Stomach (tissue), 4 donors: ENCODE results near the gene TBC1D8.

Experiments
- CTCF ChIP-seq, 7 experiments: fragments of 450-650 bp in 4 of 7; fragments of 200-600 bp in 3 of 7; sonication (generic) in 3 of 7; IDR thresholded peaks; one replicate each; pipeline ENCODE4 v1.5.1; 2016 to 2019; ENCODE audit warnings: antibody characterized with exemption in 7 of 7, control low read depth in 2 of 7, mild to moderate bottlenecking in 1 of 7
- EP300 ChIP-seq: sonication (generic); formaldehyde crosslinking; IDR thresholded peaks from one replicate; pipeline ENCODE4 v1.6.1; 2017; ENCODE audit warnings: antibody characterized with exemption
- POLR2A ChIP-seq, 4 donors: fragments of 450-650 bp; IDR thresholded peaks; one replicate each; pipeline ENCODE4 v1.6.1; 2016; ENCODE audit warnings: antibody characterized with exemption in 4 of 4, control low read depth in 2 of 4, mild to moderate bottlenecking in 1 of 4, moderate library complexity in 1 of 4

- TF ChIP-seq POLR2A (IDR thresholded peaks at IDR 0.05) (no peak), CTCF (IDR thresholded peaks at IDR 0.05) (no peak), EP300 (no peak)
Observed at GRCh38 chr2:101173707-101174295, 22.6 kb upstream of the TBC1D8 start.
